AG09309 (cell line): Measurements from ENCODE around the gene ENDOU.

Source experiments
- DNase-seq: peaks from one replicate; pipeline ENCODE4 v3.0.0-alpha.2; 2010; ENCODE audit warnings: low read depth
- H3K4me3 ChIP-seq: 2 replicates; pipeline ENCODE4 v1.5.1; 2011; ENCODE audit warnings: mild to moderate bottlenecking, low read depth, low read length, moderate library complexity; ENCODE audit not compliant: control insufficient read depth
- CTCF ChIP-seq: IDR thresholded peaks from 2 replicates; pipeline ENCODE4 v1.5.1; 2011; ENCODE audit warnings: mild to moderate bottlenecking, low read depth, low read length, inconsistent platforms; ENCODE audit not compliant: insufficient read depth, control insufficient read depth; ENCODE audit errors: missing control alignments

Gene ENDOU

GRCh38 chr12:47715877-47716548, 9.3 kb downstream of the ENDOU start:
- no peak for TF ChIP-seq CTCF
- no peak overlapping the region for H3K4me3 ChIP-seq
- DNase-seq, result no peak

GRCh38 chr12:47715393-47715876, 9.9 kb downstream of the ENDOU start:
- TF ChIP-seq CTCF, result peak; percentile 74
- no peak overlapping the region for H3K4me3 ChIP-seq
- no peak for DNase-seq

GRCh38 chr12:47714826-47715386, 10.4 kb downstream of the ENDOU start:
- H3K4me3 ChIP-seq, result no peak overlapping the region
- no peak for TF ChIP-seq CTCF
- DNase-seq, result no peak

GRCh38 chr12:47712171-47712570, 13.1 kb downstream of the ENDOU start:
- TF ChIP-seq CTCF, result no peak
- no peak for DNase-seq
- H3K4me3 ChIP-seq, result no peak overlapping the region

GRCh38 chr12:47711448-47711847, 13.8 kb downstream of the ENDOU start:
- TF ChIP-seq CTCF, result no peak
- no peak overlapping the region for H3K4me3 ChIP-seq
- no peak for DNase-seq

- TF ChIP-seq CTCF, result no peak
- no peak overlapping the region for H3K4me3 ChIP-seq
- DNase-seq, result no peak
Measured at GRCh38 chr12:47710278-47710677, 15.0 kb downstream of the ENDOU start.
